ENCODE results near the gene CLCA2.

Gene CLCA2, protein sequence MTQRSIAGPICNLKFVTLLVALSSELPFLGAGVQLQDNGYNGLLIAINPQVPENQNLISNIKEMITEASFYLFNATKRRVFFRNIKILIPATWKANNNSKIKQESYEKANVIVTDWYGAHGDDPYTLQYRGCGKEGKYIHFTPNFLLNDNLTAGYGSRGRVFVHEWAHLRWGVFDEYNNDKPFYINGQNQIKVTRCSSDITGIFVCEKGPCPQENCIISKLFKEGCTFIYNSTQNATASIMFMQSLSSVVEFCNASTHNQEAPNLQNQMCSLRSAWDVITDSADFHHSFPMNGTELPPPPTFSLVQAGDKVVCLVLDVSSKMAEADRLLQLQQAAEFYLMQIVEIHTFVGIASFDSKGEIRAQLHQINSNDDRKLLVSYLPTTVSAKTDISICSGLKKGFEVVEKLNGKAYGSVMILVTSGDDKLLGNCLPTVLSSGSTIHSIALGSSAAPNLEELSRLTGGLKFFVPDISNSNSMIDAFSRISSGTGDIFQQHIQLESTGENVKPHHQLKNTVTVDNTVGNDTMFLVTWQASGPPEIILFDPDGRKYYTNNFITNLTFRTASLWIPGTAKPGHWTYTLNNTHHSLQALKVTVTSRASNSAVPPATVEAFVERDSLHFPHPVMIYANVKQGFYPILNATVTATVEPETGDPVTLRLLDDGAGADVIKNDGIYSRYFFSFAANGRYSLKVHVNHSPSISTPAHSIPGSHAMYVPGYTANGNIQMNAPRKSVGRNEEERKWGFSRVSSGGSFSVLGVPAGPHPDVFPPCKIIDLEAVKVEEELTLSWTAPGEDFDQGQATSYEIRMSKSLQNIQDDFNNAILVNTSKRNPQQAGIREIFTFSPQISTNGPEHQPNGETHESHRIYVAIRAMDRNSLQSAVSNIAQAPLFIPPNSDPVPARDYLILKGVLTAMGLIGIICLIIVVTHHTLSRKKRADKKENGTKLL

DNA sequence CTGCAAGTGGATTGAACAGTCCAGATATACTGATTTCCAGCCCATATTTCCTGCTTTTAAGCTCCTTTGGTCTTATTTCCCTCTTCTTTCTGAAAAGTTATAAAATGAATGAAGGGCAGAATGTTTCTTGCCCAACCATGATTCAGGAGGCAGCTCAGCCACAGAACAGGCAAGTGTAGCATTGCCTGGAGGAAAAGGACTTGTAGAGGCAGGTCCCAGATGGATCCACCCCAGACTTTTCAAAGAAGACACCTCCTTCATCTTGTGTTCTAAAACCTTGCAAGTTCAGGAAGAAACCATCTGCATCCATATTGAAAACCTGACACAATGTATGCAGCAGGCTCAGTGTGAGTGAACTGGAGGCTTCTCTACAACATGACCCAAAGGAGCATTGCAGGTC lies at the start of gene CLCA2:
Gene CLCA2 (plus strand): TSS at position 299 of the 400 bp plus-strand sequence. CDS start 77 bp downstream, at position 376.
- no peak for DNase-seq

DNA sequence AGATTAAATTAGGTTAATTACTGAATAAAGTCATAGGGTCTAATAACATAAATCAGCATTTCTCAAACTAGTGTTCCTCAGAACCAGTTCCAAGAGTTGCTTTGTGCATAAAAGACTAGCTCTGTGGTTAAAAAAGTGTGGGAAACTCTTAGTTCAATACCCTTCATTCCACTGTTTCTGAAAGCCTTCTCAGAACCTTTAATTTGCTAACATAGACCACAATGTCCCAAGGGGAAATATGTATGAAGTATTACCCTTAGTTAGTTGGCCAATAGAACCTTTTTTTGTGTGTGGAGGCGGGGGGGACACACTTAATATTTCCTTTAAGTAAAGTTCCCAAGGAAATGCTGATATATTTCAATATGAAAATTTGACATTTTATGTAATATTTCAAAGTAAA lies 48.3 kb upstream of the CLCA2 start:
- DNase-seq: no peak

DNA sequence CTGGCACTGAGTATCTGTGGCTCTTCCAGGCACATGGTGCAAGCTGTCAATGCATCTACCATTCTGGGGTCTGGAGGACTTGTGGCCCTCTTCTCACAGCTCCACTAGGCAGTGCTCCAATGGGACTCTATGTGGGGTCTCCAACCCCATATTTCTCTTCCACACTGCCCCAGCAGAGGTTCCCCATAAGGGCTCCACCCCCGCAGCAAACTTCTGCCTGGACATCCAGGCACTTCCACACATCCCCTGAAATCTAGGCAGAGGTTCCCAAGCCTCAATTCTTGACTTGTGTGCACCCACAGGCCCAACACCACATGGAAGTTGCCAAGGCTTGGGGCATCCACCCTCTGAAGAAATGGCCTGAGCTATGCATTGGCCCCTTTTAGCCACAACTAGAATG lies 46.6 kb upstream of the CLCA2 start:
- no peak for DNase-seq

DNA sequence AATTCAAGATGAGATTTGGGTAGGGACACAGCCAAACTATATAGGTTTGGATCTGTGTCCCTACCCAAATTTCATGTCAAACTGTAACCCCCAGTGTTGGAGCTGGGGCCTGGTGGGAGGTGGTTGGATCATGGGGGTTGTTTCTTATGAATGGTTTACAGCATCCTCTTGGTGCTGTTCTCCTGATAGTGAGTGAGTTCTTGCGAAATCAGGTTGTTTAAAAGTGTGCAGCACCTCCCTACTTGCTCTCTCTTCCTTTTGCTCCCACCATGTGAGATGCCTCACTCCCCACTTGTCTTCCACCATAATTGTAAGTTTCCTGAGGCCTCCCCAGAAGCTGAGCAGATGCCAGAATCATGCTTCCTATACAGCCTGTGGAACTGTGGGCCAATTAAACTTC lies 45.2 kb upstream of the CLCA2 start:
- no peak for DNase-seq

DNA sequence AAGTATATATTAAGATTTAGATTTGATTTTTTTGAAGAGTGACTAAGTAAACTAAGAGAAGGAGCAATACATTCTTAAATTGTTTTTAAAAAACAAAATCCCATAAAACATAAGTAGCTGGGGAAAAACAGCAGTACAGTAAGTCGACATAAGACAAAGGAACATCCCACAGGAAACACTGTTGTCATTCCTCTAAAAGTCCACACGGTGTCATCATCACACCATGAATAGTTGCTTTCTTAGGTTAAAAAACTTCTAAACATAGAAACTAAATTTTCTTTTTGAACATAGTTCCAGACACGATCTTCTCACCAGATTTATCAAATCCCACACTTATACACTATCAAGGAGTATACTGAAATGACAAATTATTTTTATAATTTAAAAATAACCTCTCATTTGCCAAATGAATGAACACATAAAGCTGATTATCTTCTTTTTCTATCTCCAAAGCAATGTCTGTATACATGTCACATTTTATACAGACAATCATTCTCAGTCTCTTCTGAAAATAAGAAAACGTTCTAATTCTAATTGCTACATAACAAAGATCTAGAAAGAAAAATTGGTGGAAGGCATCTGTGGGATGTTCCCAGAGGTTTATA lies 43.6 kb upstream of the CLCA2 start:
- DNase-seq: peak; percentile 47

DNA sequence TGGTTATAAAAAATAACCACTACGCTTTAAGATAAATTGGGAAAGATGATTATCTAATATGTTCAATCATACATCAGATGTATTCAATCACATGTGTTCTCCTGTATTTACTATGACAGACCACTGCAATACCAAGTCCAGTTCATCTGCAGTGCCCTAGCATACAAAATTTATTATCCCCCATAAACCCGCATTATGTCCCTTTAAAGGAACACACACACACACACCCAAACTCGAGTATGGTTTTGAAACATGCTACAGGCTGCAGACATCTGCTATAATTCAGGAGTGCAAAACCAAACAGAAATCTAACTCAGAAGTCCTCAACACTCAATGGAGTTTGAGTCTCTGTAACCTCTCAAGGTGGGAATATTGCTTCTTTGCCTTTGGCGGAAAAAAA lies 42.7 kb upstream of the CLCA2 start:
- no peak for DNase-seq

DNA sequence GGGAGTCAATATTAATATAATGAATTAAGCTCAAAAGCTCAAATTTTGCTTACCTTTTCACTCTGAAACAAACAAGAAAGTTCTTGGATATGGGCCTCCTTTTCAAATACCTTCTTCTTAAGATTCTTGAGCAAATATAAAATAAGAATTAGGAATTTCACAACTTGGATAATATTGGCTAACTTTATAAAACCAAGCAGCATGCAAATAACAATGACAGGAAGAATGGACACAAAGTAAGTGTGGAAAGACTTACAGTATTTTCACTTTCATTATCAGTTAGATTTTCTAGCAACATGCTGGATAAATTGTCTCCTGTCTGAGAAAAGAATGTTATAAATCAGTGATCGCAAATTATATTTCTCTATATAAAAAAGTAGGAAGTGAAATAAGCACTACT lies 41.1 kb upstream of the CLCA2 start:
- DNase-seq: no peak

DNA sequence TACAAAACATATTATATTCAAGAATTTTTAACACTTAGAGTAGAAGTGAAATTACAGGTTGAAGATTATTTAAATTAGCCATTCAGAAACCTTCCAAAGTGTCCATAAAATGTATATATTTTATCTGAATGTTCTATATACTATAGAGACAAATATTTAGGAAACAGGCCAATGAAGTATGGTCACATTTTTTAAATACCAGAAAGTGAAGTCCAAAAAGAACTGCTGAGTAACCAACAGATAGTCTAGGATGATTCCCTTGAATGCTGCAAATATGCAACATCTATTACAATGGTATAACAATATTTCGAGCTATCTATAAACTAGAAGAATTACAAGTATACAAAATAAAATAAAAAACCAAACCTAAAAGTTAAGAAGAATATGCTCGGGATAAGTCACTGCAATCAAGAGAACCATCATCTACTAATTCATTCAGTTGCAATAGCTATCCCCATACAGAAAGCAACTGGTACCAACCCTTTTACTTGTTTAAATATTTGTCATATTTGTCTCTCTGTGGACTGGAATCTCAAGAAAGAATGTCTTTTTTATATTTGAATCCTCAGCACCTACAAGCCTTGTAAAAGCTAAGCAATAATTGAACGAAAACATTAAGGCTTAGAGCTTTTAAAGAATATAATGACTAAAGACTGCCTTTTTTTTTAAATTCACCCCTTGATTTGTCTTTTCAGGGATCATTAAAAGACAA lies 35.9 kb upstream of the CLCA2 start:
- no peak for DNase-seq

DNA sequence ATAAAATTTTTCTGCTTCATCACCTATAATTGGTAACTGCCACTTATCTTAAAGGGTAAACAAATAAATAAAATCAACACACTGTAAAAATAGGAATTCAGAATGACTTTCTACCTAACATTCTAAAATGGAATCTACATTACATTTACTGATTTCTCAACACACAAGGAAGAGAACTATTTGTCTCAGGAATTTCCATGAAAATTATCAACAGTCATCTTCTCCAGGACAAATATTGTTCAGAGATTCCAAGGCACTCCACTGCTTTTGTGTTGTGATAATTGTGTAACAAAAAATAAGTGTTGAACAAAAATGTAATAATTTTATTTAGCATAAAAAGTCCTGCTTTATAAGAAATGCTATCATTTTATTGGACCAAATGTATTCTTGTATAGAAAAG lies 35.2 kb upstream of the CLCA2 start:
- no peak for DNase-seq

DNA sequence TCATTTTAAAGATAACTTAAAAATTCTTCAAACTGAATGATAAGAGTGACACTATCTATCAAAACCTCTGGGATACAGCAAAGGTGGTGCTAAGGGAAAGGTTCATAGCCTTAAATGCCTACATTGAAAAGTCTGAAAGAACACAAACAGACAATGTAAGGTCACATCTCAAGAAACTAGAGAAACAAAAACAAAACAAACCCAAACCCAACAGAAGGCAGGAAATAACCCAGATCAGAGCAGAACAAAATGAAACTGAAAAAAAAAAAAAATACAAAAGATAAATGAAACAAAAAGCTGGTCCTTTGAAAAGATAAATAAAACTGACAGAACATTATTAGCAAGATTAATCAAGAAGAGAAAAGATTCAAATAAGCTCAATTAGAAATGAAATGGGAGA lies 34.7 kb upstream of the CLCA2 start:
- no peak for DNase-seq

DNA sequence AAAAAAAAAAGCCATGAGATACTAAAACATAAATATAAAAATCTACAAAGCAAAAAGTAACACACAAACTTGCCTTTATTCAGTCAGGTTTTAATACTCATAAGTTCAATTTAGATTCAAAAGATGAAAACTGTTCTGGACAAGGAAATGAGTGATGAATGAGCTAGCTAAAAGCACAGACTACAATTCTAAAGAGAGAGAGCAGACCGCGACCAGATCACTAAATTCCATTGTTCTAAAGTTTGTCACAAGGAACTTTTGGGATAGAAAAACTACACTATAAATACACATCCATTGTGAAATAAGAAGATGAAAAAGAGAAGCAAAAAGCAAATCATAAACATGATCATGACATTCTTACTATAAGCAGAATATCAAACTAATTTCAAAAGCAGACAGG lies 29.6 kb upstream of the CLCA2 start:
- no peak for DNase-seq

DNA sequence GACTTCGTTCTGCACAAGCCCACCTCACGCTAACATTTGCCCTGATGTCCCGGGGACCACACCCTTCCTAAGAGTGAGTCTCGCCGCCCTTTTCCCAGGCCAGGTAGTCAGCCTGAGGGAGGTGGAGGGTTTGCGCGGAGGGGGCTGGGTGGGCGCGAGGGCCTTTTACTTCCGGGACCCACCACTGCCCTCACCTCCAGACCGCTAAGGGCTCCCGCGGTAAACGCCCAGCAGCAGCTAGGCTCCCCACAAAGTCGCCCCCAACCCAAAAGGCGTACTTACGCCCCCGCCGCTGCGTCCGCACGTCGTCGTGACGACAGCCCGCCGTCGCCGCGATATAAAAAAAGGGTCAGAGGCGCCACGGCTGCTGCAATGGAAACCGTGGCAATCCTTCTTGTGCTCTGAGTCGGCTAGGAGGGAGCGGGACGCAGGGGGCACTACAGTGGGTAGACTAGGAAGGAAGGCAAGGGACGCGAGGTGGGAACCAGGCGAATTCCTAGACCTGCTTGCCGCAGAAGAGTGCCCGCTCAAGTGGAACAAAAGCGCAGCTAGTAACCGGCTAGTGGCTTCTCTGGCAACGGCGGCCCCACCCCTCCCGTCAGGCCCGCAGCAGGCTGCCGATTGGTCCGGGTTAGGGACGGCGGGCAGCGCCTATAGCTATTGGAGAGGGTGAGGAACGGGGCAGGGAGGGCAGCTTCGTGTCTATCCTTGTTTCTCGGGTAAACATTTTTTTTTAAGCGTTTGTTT lies 28.0 kb upstream of the CLCA2 start, which contains the start of gene ODF2L:
Gene ODF2L (minus strand): TSS at position 573 of the 747 bp plus-strand sequence. CDS start 9,296 bp downstream, outside the sequence.
- DNase-seq: peak; percentile 34

DNA sequence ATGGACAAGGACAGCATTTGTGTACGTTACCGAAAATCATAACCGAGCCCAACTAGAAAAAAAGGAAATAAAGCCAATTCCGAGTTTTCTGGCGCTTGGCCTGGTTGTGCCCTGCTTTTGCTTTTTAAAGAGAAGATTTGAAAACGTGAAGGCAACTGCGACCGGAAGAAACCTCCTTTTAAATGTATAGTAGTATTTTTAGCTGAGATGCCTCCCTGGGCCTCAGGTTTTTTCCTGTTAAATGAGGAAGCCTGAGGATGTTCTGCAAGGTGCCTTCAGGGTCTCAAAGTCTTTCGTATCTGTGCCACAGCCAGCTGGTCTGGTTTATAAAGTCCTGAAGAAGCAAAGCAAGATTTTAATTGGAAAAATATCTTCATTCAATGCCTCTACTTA lies 27.5 kb upstream of the CLCA2 start:
- no peak for DNase-seq

DNA sequence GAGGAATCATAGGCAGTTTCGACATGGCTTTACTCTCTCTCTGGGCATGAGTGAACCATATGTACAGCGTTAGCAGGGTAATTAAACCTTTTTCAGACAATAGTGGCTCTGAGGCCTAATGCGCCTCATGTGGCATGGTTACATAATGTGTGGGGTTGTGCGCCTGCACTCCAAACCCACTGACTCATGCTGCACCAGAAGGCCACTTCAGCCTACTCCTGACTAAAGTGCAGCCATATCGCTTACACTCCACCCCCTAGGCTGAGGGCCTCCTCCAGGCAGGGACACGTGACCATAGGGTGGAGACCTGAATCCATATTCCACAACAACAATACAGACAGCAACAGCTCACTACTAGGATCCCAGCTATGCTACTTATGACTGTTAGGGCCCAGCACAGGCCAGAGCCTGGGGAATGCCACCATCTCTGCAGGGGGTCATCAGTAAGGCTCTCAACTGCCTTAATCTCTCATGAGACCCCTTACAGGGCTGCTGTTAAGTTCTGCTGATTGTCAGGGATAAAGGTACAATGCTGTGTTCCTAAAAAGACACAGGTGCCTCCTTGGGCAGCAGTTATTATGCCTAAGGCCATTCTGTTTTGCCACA lies 14.5 kb upstream of the CLCA2 start:
- no peak for DNase-seq

DNA sequence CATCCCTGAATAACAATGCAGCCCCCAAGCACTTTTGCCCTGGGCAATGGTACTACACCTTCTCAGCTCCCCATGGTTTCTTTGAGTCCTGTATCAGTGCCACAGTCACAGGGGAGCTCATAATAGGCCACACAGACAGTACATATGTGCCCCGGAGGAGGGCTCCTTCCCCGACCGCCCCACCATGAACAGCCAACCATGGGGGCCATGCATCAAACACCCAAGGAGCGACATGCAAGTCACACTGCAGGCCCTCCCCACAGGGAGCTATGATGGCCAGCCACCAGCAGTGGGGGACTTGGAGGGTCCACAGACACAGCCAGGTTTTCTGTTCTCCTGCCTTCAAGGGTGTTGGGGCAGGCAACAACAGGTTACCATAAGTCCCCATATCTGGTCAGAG lies 13.1 kb upstream of the CLCA2 start:
- no peak for DNase-seq

DNA sequence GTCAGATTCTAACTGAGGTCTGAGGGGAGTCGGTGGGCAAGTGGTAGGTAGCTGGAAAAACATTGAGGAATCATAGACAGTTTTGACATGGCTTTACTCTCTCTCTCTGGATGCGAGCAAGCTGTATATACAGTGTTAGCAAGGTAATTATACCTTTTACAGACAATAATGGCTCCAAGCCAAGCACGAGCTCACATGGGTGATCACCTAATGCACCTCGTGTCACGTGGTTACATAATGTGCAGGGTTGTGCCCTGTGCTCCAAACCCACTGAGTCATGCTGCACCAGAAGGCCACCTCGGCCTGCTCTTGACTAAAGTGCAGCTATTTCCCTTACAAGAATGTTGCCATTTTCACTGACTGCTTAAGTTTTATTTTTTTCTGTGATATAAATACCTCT lies 7.6 kb upstream of the CLCA2 start:
- no peak for DNase-seq

DNA sequence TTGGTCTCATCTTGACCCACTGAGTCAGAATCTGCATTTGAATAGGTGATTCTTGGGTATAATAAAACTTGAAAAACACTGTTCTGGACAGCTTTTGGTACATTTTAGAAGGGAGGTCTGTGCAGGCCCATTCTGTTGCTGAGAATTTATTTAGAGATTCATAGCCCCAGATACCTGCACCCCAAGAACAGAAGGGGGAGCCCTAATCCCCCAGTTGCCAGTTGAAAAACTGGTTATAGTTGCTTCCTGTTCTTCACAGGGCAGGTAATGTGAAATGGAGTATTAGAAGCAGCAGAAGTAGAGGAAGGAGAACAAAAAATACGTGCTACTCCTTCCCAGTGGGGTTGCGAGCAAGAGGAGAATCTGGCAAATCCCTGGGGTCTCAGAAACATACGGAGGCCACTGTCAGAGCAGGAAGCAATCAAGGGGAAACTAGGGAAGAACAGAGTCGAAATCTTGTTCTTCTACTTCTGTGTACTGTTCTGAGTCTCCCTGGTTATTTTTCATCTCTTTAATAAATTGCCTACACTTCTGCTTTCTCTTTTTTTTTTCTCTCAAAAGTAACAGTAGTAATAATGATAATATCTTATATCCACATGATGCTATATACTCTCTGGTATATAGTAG lies 4.6 kb upstream of the CLCA2 start:
- no peak for DNase-seq

DNA sequence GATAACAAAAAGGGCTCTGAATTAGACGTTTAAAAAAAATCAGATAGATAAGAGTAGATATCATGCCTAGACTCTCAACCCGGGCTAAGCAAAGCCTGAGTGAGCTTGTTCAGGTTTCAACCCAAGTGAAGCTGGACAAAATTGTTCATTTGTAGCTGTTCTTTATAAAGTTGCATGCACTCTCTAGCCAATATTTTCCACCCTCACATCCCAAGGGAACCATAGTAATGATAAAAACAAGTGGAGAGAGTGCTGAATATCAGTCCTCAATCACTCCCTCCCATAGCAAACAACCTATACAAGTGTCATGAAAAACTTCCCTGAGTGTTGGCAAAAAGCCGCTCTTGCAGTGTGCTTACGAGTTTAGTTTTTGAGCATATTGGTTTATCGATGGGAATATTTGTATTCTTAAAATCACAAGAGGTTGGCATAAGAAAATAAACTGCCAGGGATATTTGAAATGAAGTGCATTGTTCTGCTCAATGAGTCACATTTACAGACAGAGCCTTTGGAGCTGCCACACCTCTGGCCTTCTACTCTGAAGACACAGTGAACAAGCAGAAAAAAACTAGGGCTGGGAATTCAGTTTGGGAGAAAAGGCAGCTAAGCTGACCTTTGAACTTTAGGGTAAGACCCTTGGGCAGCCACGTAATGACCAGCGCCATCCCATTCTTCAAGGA lies 2.2 kb upstream of the CLCA2 start:
- DNase-seq: no peak

DNA sequence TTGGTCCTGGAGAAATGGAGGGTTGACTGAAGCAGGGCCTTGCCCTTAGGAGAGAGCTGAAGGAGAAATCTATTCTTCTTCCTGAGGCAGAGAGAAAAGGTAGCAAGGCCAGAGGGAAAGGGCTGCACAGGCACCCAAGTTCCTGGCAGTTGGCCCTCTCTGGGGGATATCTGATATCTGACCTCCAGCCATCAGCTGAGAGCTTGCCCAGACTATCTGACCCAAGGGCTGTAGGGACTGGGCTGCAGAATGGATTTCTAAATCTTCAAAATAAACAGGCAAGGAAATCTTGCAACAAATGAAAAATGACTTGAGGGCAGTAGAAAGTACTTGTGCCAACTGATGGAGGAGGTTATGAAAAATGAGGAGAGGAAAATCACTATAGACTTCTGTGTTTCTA lies 498 bp upstream of the CLCA2 start:
- DNase-seq: no peak

DNA sequence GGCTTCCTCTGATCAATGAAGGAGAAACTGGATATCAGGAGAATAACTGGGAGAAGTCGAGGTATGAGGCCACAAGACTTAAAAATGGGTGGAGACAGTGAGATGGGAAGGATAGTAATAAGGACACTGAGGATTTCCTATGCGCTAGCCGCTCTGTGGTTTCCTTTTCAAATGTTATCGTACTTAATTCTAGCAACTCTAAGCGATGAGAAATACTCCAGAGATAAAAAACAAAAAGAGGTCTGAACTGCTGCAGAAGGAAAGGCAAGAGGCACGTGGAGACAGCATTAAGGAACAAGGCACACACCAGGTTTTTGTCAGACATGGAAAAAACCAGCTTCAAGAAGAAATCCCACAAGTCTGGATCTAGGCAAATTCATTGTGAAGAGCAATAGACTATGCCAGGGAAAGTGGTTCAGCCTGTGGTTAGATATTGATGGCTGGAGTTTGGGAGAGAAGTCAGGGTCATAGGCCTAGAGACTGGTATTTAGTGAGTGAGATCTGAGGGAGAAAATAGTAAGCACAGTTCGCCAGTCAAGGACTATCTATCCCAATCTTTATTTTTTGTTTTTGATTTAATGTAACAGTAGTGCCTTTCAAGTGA lies 5.3 kb downstream of the CLCA2 start:
- no peak for DNase-seq

Data from NCI-H1694 (cell line).